Endothelial cell of umbilical vein (primary cell): Measurements from ENCODE around the gene XYLT1. TPM values are rescaled to one million over a fixed set of nuclear protein-coding genes. Genes with fewer than 3 reads are reported as not detected.

Experiments
- BruUV-seq: library from RNA; stranded (reverse); fragments of 400-500 nt; replicated peaks from 2 replicates; lab custom pipeline; 2021; lab: Mats Ljungman, UMichigan
- CTCF ChIA-PET: fragments of 300-600, 350-600 bp; sonication (Branson Sonifier 250); formaldehyde crosslinking; loops from one replicate; lab custom pipeline; 2021; ENCODE audit warnings: antibody characterized with exemption, inconsistent platforms; lab: Charles Lee
- POLR2A ChIA-PET: fragments of 300-600, 350-600 bp; sonication (Branson Sonifier 250); formaldehyde crosslinking; loops from one replicate; lab custom pipeline; 2021; ENCODE audit warnings: antibody characterized with exemption, inconsistent platforms; lab: Charles Lee
- DNase-seq: peaks from one replicate; pipeline ENCODE4 v3.0.0-alpha.2; 2011; ENCODE audit warnings: low read depth, low spot score
- FAIRE-seq: peaks from 2 replicates; lab custom pipeline; 2011; peaks lifted over from hg19 to GRCh38; lab: Jason Lieb, UNC
- H2AFZ ChIP-seq: 2 replicates; pipeline ENCODE4 v1.6.0; 2012; ENCODE audit warnings: low read depth, low read length, control low read depth, inconsistent platforms
- H3K27ac ChIP-seq: 2 replicates; pipeline ENCODE4 v1.5.1; 2011; ENCODE audit warnings: low read depth, mild to moderate bottlenecking, control low read depth, low read length, moderate library complexity; ENCODE audit not compliant: insufficient read depth
- H3K27me3 ChIP-seq, 2 experiments: 2 replicates each; pipeline versions ENCODE4 v1.6.0 to v1.6.1; 2011; ENCODE audit warnings: low read length in 2 of 2, mixed read lengths in 1 of 2; ENCODE audit not compliant: control insufficient read depth in 2 of 2, insufficient read depth in 2 of 2
- H3K36me3 ChIP-seq, 2 experiments: 2 replicates in 1 of 2; 3 replicates in 1 of 2; pipeline ENCODE4 v1.5.1; 2011; ENCODE audit warnings: low read length in 2 of 2, mild to moderate bottlenecking in 1 of 2, moderate library complexity in 1 of 2; ENCODE audit not compliant: control insufficient read depth in 2 of 2, insufficient read depth in 2 of 2; ENCODE audit errors: extremely low read depth in 1 of 2
- H3K4me1 ChIP-seq: 3 replicates; pipeline ENCODE4 v1.5.1; 2011; ENCODE audit warnings: mild to moderate bottlenecking, low read length; ENCODE audit not compliant: control insufficient read depth, insufficient read depth; ENCODE audit errors: extremely low read depth
- H3K4me2 ChIP-seq: 2 replicates; pipeline ENCODE4 v1.6.1; 2011; ENCODE audit warnings: low read length, control low read depth, mixed read lengths; ENCODE audit not compliant: insufficient read depth
- H3K4me3 ChIP-seq, 3 experiments: fragments of 200-600 bp in 1 of 3; sonication (generic), shearing (Covaris generic) in 1 of 3; replicated peaks in 1 of 3; 2 replicates each; pipeline ENCODE4 v1.5.1; 2011 to 2016; ENCODE audit warnings: control low read depth in 3 of 3, low read length in 3 of 3, mild to moderate bottlenecking in 2 of 3, inconsistent platforms in 1 of 3, low read depth in 1 of 3, moderate library complexity in 1 of 3; ENCODE audit not compliant: insufficient read depth in 1 of 3
- H3K79me2 ChIP-seq: 2 replicates; pipeline ENCODE4 v1.6.0; 2012; ENCODE audit warnings: low read length, inconsistent platforms; ENCODE audit not compliant: control insufficient read depth, insufficient read depth
- H3K9ac ChIP-seq: replicated peaks from 2 replicates; pipeline ENCODE3; 2011; ENCODE audit warnings: low read length, control low read depth; ENCODE audit not compliant: insufficient read depth; ENCODE audit errors: extremely low read depth
- H3K9me1 ChIP-seq: replicated peaks from 3 replicates; pipeline ENCODE4 v1.6.0; 2011; ENCODE audit warnings: mild to moderate bottlenecking, low read length; ENCODE audit not compliant: control insufficient read depth, insufficient read depth; ENCODE audit errors: extremely low read depth
- H3K9me3 ChIP-seq: replicated peaks from 2 replicates; pipeline ENCODE4 v1.5.1; 2012; ENCODE audit warnings: low read length, inconsistent platforms; ENCODE audit not compliant: control insufficient read depth, insufficient read depth
- H4K20me1 ChIP-seq: replicated peaks from 2 replicates; pipeline ENCODE3; 2011; ENCODE audit warnings: mild to moderate bottlenecking, low read length; ENCODE audit not compliant: control insufficient read depth, insufficient read depth; ENCODE audit errors: extremely low read depth
- EZH2 ChIP-seq: IDR thresholded peaks from 2 replicates; pipeline ENCODE4 v1.6.1; 2012; ENCODE audit warnings: borderline replicate concordance, low read depth, mild to moderate bottlenecking, moderate library complexity, low read length, inconsistent platforms; ENCODE audit not compliant: severe bottlenecking
- FOS ChIP-seq: IDR thresholded peaks from 2 replicates; pipeline ENCODE4 v1.6.1; 2011; ENCODE audit warnings: mild to moderate bottlenecking, low read length, moderate library complexity, borderline replicate concordance; ENCODE audit not compliant: insufficient read depth
- GATA2 ChIP-seq: IDR thresholded peaks from 2 replicates; pipeline ENCODE4 v1.7.0; 2011; ENCODE audit warnings: low read depth, mild to moderate bottlenecking, moderate library complexity, mixed read lengths, low read length; ENCODE audit not compliant: insufficient read length, insufficient read depth
- JUN ChIP-seq: IDR thresholded peaks from 2 replicates; pipeline ENCODE4 v1.6.1; 2011; ENCODE audit warnings: borderline replicate concordance, low read depth; ENCODE audit not compliant: insufficient read length, insufficient read depth
- MYC ChIP-seq: IDR thresholded peaks from one replicate; pipeline ENCODE4 v1.6.1; 2011; ENCODE audit warnings: mild to moderate bottlenecking, low read depth, low read length
- POLR2A ChIP-seq: IDR thresholded peaks from 2 replicates; pipeline ENCODE4 v1.6.1; 2012; ENCODE audit warnings: low read depth, mild to moderate bottlenecking, control low read depth, low read length
- POLR2AphosphoS5 ChIP-seq: IDR thresholded peaks from 2 replicates; pipeline ENCODE4 v1.6.1; 2012; ENCODE audit warnings: low read depth, mild to moderate bottlenecking, control low read depth, low read length, moderate library complexity; ENCODE audit not compliant: insufficient read depth
- dilution Hi-C: fragments of 300-500 bp; cut with MboI; formaldehyde crosslinking; loops from one replicate; pipeline ENCODE4 v1.15.0; 2019; ENCODE audit warnings: low sequenced_read_pairs; ENCODE audit not compliant: extremely low pct_ligation_motif_present
- intact Hi-C: fragments of 100-400 bp; cut with micrococcal nuclease; formaldehyde crosslinking; loops from one replicate; pipeline ENCODE4 v1.10.0; 2022
- polyA plus RNA-seq, 4 experiments: library from polyadenylated mRNA; depleted of rRNA in 3 of 4; stranded (reverse) in 3 of 4; unstranded in 1 of 4; fragments of >200 nt; gene quantifications; 2 replicates each; pipeline versions ENCODE4 v1.2.1 to v1.2.3, GENCODE V29; 2011 to 2012; ENCODE audit warnings: missing spikeins in 1 of 4
- total RNA-seq: library from RNA; stranded (reverse); gene quantifications from 2 replicates; pipeline ENCODE4 v1.2.3, GENCODE V29; 2021
- TF ChIP-seq, protein P1 (sequence below): IDR thresholded peaks from 2 replicates; pipeline ENCODE4 v1.6.1; 2011; ENCODE audit not compliant: insufficient read depth, insufficient read length
- TF ChIP-seq, protein P2 (sequence below), 2 donors: IDR thresholded peaks; 1 replicate in 1 of 2; 2 replicates in 1 of 2; pipeline ENCODE4 v1.5.1; 2011; ENCODE audit warnings: low read length in 2 of 2, mild to moderate bottlenecking in 2 of 2, moderate library complexity in 2 of 2, control low read depth in 1 of 2, inconsistent platforms in 1 of 2, low read depth in 1 of 2; ENCODE audit not compliant: insufficient read depth in 1 of 2; ENCODE audit errors: extremely low read depth in 1 of 2

XYLT1 gene
- total and polyA plus RNA-seq, 2 donors (not counting 3 experiments of a cell fraction or from before 2014, with no cell fraction given): 0.63 to 2.9 TPM

DNA sequence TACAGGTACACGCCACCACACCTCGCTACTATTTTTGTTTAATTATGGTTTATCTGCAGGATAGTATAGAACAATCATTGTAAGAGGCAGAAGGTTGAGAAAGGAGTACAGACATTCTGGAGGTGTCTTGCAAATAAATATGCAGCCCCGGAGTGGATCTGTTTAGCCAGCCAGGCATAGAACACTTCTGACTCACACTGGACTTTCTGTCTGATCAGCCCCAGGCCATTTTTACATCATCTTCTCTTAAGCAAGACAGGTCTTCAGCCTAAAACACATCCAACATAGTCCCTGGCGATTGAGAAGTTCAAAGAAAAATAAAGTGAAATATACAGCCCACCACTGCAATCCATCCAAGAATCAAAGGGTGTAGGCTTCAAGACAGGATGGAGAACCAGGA is 81.4 kb downstream of the XYLT1 start:
- no peaks in the 10 kb centered on the region for H4K20me1 ChIP-seq
- BruUV-seq: no TSS peak
- no peaks in the 10 kb centered on the region for H3K4me1 ChIP-seq
- H3K36me3 ChIP-seq: no peaks in the 10 kb centered on the region
- no peak for FAIRE-seq
- dilution Hi-C loops (no loop called here), intact Hi-C loops (no loop called here)
- DNase-seq: no peak
- H3K4me2 ChIP-seq: no peak overlapping the region
- no peaks in the 10 kb centered on the region for H3K9me3 ChIP-seq
- H3K27ac ChIP-seq: no peak overlapping the region
- H3K9ac ChIP-seq: no peak overlapping the region
- H3K4me3 ChIP-seq: no peak overlapping the region
- H3K27me3 ChIP-seq: peaks cover 0 to 7% of the 10 kb centered on the region in 2 experiments
- H3K9me1 ChIP-seq: no peaks in the 10 kb centered on the region
- ChIA-PET CTCF (no interaction called here), POLR2A (no interaction called here)
- H3K79me2 ChIP-seq: no peaks in the 10 kb centered on the region
- no peak overlapping the region for H2AFZ ChIP-seq
- TF ChIP-seq POLR2A (no peak), MYC (no peak), FOS (no peak), EZH2 (no peak), JUN (no peak), GATA2 (no peak), POLR2AphosphoS5 (no peak)
- TF ChIP-seq, protein P1, sequence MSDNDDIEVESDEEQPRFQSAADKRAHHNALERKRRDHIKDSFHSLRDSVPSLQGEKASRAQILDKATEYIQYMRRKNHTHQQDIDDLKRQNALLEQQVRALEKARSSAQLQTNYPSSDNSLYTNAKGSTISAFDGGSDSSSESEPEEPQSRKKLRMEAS: no peak
- TF ChIP-seq, protein P2, sequence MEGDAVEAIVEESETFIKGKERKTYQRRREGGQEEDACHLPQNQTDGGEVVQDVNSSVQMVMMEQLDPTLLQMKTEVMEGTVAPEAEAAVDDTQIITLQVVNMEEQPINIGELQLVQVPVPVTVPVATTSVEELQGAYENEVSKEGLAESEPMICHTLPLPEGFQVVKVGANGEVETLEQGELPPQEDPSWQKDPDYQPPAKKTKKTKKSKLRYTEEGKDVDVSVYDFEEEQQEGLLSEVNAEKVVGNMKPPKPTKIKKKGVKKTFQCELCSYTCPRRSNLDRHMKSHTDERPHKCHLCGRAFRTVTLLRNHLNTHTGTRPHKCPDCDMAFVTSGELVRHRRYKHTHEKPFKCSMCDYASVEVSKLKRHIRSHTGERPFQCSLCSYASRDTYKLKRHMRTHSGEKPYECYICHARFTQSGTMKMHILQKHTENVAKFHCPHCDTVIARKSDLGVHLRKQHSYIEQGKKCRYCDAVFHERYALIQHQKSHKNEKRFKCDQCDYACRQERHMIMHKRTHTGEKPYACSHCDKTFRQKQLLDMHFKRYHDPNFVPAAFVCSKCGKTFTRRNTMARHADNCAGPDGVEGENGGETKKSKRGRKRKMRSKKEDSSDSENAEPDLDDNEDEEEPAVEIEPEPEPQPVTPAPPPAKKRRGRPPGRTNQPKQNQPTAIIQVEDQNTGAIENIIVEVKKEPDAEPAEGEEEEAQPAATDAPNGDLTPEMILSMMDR (IDR thresholded peaks at IDR 0.05; ENCODE audit: extremely low read depth in 1 of 2, insufficient read depth in 1 of 2, low read depth in 1 of 2, low read length in 2 of 2): no peak
